Measurements from ENCODE around the gene MRPL40.

Gene MRPL40

GRCh38 chr22:19387575-19387974, 44.8 kb upstream of the MRPL40 start:
- Histone ChIP-seq H3K27ac (no peak overlapping the region), H3K36me3 (peaks cover 68% of the 10 kb centered on the region), H3K4me3 (ENCODE audit: low read depth, low read length) (no peak overlapping the region), H3K27me3 (ENCODE audit: insufficient read depth, low read depth, severe bottlenecking) (no peaks in the 10 kb centered on the region), H3K9me3 (ENCODE audit: severe bottlenecking) (no peaks in the 10 kb centered on the region)
- DNase-seq, result no peak
- no peak for TF ChIP-seq CTCF (IDR thresholded peaks at IDR 0.05; ENCODE audit: low read depth, low read length)

- Histone ChIP-seq H3K36me3 (peaks cover 66% of the 10 kb centered on the region), H3K27ac (no peak overlapping the region), H3K27me3 (ENCODE audit: insufficient read depth, low read depth, severe bottlenecking) (no peaks in the 10 kb centered on the region), H3K4me3 (ENCODE audit: low read depth, low read length) (no peak overlapping the region), H3K9me3 (ENCODE audit: severe bottlenecking) (no peaks in the 10 kb centered on the region)
- DNase-seq, result no peak
- TF ChIP-seq CTCF (IDR thresholded peaks at IDR 0.05; ENCODE audit: low read depth, low read length), result no peak
Measured at GRCh38 chr22:19393704-19394103, 38.6 kb upstream of the MRPL40 start.

- Histone ChIP-seq H3K9me3 (ENCODE audit: severe bottlenecking) (no peaks in the 10 kb centered on the region), H3K36me3 (peaks cover 69% of the 10 kb centered on the region), H3K27ac (no peak overlapping the region), H3K4me3 (ENCODE audit: low read depth, low read length) (no peak overlapping the region), H3K27me3 (ENCODE audit: insufficient read depth, low read depth, severe bottlenecking) (no peaks in the 10 kb centered on the region)
- no peak for TF ChIP-seq CTCF (IDR thresholded peaks at IDR 0.05; ENCODE audit: low read depth, low read length)
- no peak for DNase-seq
Measured at GRCh38 chr22:19394274-19395050, 37.9 kb upstream of the MRPL40 start.

GRCh38 chr22:19395276-19395675, 37.1 kb upstream of the MRPL40 start:
- H3K27me3 ChIP-seq (ENCODE audit: insufficient read depth, low read depth, severe bottlenecking), result no peaks in the 10 kb centered on the region
- H3K4me3 ChIP-seq (ENCODE audit: low read depth, low read length), result no peak overlapping the region
- no peak for TF ChIP-seq CTCF (IDR thresholded peaks at IDR 0.05; ENCODE audit: low read depth, low read length)
- H3K27ac ChIP-seq, result no peak overlapping the region
- DNase-seq, result no peak
- H3K36me3 ChIP-seq, result peaks cover 73% of the 10 kb centered on the region
- no peaks in the 10 kb centered on the region for H3K9me3 ChIP-seq (ENCODE audit: severe bottlenecking)

GRCh38 chr22:19396561-19396933, 35.8 kb upstream of the MRPL40 start:
- Histone ChIP-seq H3K36me3 (peaks cover 69% of the 10 kb centered on the region), H3K27ac (no peak overlapping the region), H3K4me3 (ENCODE audit: low read depth, low read length) (no peak overlapping the region), H3K27me3 (ENCODE audit: insufficient read depth, low read depth, severe bottlenecking) (no peaks in the 10 kb centered on the region), H3K9me3 (ENCODE audit: severe bottlenecking) (no peaks in the 10 kb centered on the region)
- TF ChIP-seq CTCF (IDR thresholded peaks at IDR 0.05; ENCODE audit: low read depth, low read length), result no peak
- no peak for DNase-seq

Measured in WERI-Rb-1 (cell line).